ENCODE data around the gene SPINT2. TPM values are rescaled to one million over a fixed set of nuclear protein-coding genes. Genes with fewer than 3 reads are reported as not detected.
"Not testable (repeated sequence)": the region's sequence is repeated elsewhere in the genome, so short reads cannot be mapped to it uniquely, and the experiment has no call there.

SPINT2 gene
- total and polyA plus RNA-seq, 12 donors = 3.4 to 29.2 (median 12.3) TPM

DNA sequence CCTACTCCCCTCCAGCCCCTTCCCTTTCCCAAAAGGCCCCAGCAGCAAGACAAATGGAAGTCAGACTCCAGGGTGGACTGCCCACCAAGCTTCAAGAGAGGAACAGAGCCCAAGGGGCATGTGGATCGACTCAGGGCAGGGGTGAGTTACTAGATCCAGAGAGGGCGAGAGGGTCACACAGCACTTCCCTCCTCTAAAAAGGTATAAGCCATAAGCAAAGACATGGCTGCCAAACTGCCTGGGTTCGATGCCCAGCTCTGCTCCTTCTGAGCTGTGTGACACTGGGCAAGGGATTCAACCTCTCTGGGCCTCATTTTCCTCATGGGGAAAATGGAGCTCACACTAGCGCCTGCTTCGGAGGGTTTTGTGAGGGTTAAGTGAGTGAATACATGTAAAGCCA, 12.0 kb upstream of the SPINT2 start:
- peak overlapping the region; percentile 81 to 98 (median 94) for H3K27ac ChIP-seq
- no peak for TF ChIP-seq CTCF (IDR thresholded peaks at IDR 0.05)
- H3K4me3 ChIP-seq = peak overlapping the region; percentile 23 to 86 (median 70)
- peaks cover 6 to 87% (median 42%) of the 10 kb centered on the region in 9 donors for H3K4me1 ChIP-seq
- intact Hi-C loops (cut with DNase I) = loop anchor here in 3 of 10 donors (5.0 kb wide), 1 partner anchor 65 kb away; the partner anchor contains the start of genes KCNK6 (in 3 of the 3) and YIF1B (in 3 of the 3)
- no peak for ATAC-seq
- peaks cover 0 to 5% (median 0%) of the 10 kb centered on the region in 9 donors for H3K36me3 ChIP-seq
- no peak for DNase-seq
- 80 to 92% methylated on average over 5 of the region's 5 CpGs for WGBS, 2 donors
- no peaks in the 10 kb centered on the region for H3K9me3 ChIP-seq
- peaks cover 0 to 29% (median 0%) of the 10 kb centered on the region in 7 donors for H3K27me3 ChIP-seq

GRCh38 chr19:38252941-38253691, 11.3 kb upstream of the SPINT2 start:
- peaks cover 6 to 80% (median 37%) of the 10 kb centered on the region in 9 donors for H3K4me1 ChIP-seq
- 31 to 38% methylated on average over 21 of the region's 21 CpGs for WGBS, 2 donors
- peak; percentile 65 to 69 for DNase-seq
- H3K9me3 ChIP-seq = no peaks in the 10 kb centered on the region
- ATAC-seq = peak in 7 of 8 donors; percentile 14 to 56 (median 47)
- no peak for TF ChIP-seq CTCF (IDR thresholded peaks at IDR 0.05)
- peak overlapping the region; percentile 81 to 98 (median 94) for H3K27ac ChIP-seq
- H3K4me3 ChIP-seq = peak overlapping the region; percentile 23 to 86 (median 70)
- peaks cover 0 to 31% (median 0%) of the 10 kb centered on the region in 7 donors for H3K27me3 ChIP-seq
- intact Hi-C loops (cut with DNase I) = loop anchor here in 3 of 10 donors (5.0 kb wide), 1 partner anchor 64 kb away; the partner anchor contains the start of genes KCNK6 (in 3 of the 3) and YIF1B (in 3 of the 3)
- H3K36me3 ChIP-seq = peaks cover 0 to 5% (median 0%) of the 10 kb centered on the region in 9 donors

DNA sequence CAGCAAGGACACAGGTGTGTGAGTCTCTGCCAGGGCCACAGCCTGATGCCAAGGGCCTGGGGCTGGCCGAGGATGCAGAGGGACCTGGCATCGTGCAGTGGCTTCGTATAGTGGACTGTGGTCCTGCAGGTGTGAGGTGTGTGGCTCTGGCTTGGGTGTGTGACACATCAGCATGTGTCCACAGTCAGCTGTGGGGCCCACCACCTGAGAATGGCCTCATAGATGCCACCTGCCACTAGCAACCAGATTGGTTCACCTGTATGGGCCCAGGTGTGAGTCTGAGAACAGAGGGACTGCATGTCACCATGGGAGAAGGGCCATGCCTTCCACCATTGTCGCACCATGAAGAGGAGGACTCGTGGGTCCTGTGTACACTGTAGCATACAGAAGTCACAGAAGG, 10.6 kb upstream of the SPINT2 start:
- intact Hi-C loops (cut with DNase I) = loop anchor here in 3 of 10 donors (5.0 kb wide), 1 partner anchor 64 kb away; the partner anchor contains the start of genes KCNK6 (in 3 of the 3) and YIF1B (in 3 of the 3)
- DNase-seq = no peak
- no peaks in the 10 kb centered on the region for H3K9me3 ChIP-seq
- H3K27ac ChIP-seq = peak overlapping the region; percentile 81 to 98 (median 94)
- peaks cover 0 to 31% (median 0%) of the 10 kb centered on the region in 7 donors for H3K27me3 ChIP-seq
- TF ChIP-seq CTCF (IDR thresholded peaks at IDR 0.05) = no peak
- no peak for ATAC-seq
- 65 to 83% methylated on average over 5 of the region's 5 CpGs for WGBS, 2 donors
- peaks cover 6 to 77% (median 37%) of the 10 kb centered on the region in 9 donors for H3K4me1 ChIP-seq
- H3K4me3 ChIP-seq = peak overlapping the region in 8 of 10 donors; percentile 41 to 86 (median 72)
- no peaks in the 10 kb centered on the region for H3K36me3 ChIP-seq

DNA sequence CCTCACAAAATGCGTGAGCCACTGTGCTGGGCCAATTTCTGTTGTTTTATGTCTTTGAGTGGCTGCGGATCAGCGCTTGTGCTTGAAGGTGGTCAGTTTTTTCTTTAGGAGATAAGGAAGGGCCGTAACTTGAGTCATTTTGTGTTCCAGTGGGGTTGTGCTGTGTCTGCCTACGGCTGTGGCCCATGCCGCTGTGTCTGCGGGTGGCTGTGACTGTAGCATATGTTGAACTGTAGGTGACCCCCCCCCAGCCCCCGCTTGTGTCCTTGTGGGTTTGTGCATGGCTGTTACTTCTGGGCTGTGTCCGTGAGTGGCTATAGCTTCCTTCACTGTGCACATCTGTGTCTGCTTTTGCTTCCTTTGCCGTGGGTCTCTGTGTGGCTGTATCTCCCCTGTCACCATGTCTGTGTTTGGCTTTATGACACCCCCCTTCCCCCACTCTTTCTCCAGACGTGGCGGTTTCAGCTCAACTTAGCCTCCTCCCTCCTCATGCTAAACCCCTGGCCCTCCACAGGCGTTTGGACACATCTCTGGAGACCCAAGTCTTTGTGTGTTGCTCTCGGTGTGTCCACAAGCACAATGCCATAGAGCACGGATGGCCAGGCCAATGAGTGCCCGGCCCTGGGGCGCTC, 8.9 kb upstream of the SPINT2 start:
- intact Hi-C loops (cut with DNase I) = loop anchor here in 2 of 10 donors (1.0 to 5.0 kb wide), 2 partner anchors 11 to 62 kb away; partner anchors contain the start of genes KCNK6 (in 1 of the 2) and YIF1B (in 1 of the 2)
- H3K4me3 ChIP-seq = peak overlapping the region; percentile 58 to 86 (median 72)
- no peak for TF ChIP-seq CTCF (IDR thresholded peaks at IDR 0.05)
- H3K4me1 ChIP-seq = peaks cover 6 to 65% (median 37%) of the 10 kb centered on the region in 9 donors
- H3K27ac ChIP-seq = peak overlapping the region; percentile 56 to 98 (median 94)
- ATAC-seq = no peak
- H3K9me3 ChIP-seq = no peaks in the 10 kb centered on the region
- WGBS, 2 donors = 35 to 44% methylated on average over 17 of the region's 17 CpGs
- DNase-seq = no peak
- peaks cover 0 to 31% (median 0%) of the 10 kb centered on the region in 7 donors for H3K27me3 ChIP-seq
- H3K36me3 ChIP-seq = no peaks in the 10 kb centered on the region

GRCh38 chr19:38261942-38262341, 2.4 kb upstream of the SPINT2 start:
- intact Hi-C loops (cut with DNase I) = loop anchor here in 1 of 10 donors (10.0 kb wide), 1 partner anchor 63 kb away; no protein-coding TSS in a partner anchor
- 92 to 95% methylated on average over 12 of the region's 12 CpGs for WGBS, 2 donors

More at GRCh38 chr19:38261942-38262341, 2.4 kb upstream of the SPINT2 start:
- H3K27me3 ChIP-seq, H3K9me3 ChIP-seq, DNase-seq, ATAC-seq, H3K27ac ChIP-seq, H3K36me3 ChIP-seq, H3K4me3 ChIP-seq: not testable (repeated sequence)
- H3K4me1 ChIP-seq = peaks cover 5 to 21% (median 13%) of the 10 kb centered on the region in 9 donors
